Tibial nerve (tissue), 4 donors: ENCODE measurements around the gene CEP170B. TPM values are rescaled to one million over a fixed set of nuclear protein-coding genes. Genes with fewer than 3 reads are reported as not detected.
A peak's percentile ranks its signal among the peaks of the same experiment; 100 is the strongest.

Experiments
- DNase-seq, 2 donors: peaks; one replicate each; pipeline ENCODE4 v3.0.0-alpha.2; 2019; ENCODE audit warnings: low spot score in 2 of 2
- H3K27ac ChIP-seq, 4 donors: fragments of 200-600 bp; sonication (generic) in 3 of 4; one replicate each; pipeline ENCODE4 v1.5.1; 2017 to 2019; ENCODE audit warnings: mild to moderate bottlenecking in 1 of 4
- H3K27me3 ChIP-seq, 2 donors: fragments of 200-600 bp; sonication (generic) in 1 of 2; one replicate each; pipeline versions ENCODE4 v1.5.1 to v1.6.0; 2017 to 2019
- H3K36me3 ChIP-seq, 3 donors: fragments of 200-600 bp; sonication (generic); one replicate each; pipeline ENCODE4 v1.5.1; 2018 to 2019
- H3K4me1 ChIP-seq, 4 donors: fragments of 200-600 bp; sonication (generic) in 3 of 4; one replicate each; pipeline ENCODE4 v1.5.1; 2017 to 2019
- H3K4me3 ChIP-seq, 4 donors: fragments of 200-600 bp; sonication (generic) in 3 of 4; one replicate each; pipeline ENCODE4 v1.5.1; 2017 to 2019; ENCODE audit warnings: mild to moderate bottlenecking in 1 of 4, moderate library complexity in 1 of 4
- H3K9me3 ChIP-seq, 4 donors: fragments of 200-600 bp; sonication (generic) in 3 of 4; one replicate each; pipeline ENCODE4 v1.5.1; 2017 to 2019
- CTCF ChIP-seq, 5 experiments: fragments of 200-600 bp in 3 of 5; fragments of 450-650 bp in 2 of 5; sonication (generic) in 3 of 5; IDR thresholded peaks; one replicate each; pipeline ENCODE4 v1.5.1; 2016 to 2019; ENCODE audit warnings: antibody characterized with exemption in 5 of 5, mild to moderate bottlenecking in 3 of 5, moderate library complexity in 2 of 5
- EP300 ChIP-seq, 2 donors: sonication (generic); formaldehyde crosslinking; IDR thresholded peaks; one replicate each; pipeline ENCODE4 v1.6.1; 2017; ENCODE audit warnings: antibody characterized with exemption in 2 of 2, mild to moderate bottlenecking in 1 of 2
- POLR2A ChIP-seq, 2 donors: fragments of 450-650 bp; IDR thresholded peaks; one replicate each; pipeline ENCODE4 v1.6.1; 2017; ENCODE audit warnings: antibody characterized with exemption in 2 of 2, mild to moderate bottlenecking in 2 of 2, moderate library complexity in 2 of 2
- WGBS, 2 donors: methylation state at CpG; one replicate each; pipeline ENCODE4 v1.1.5; 2018; 5-methylcytosine and 5-hydroxymethylcytosine counted together
- total RNA-seq, 4 donors: library from RNA; depleted of rRNA; stranded (reverse); fragments of >200 nt; gene quantifications; one replicate each; pipeline ENCODE4 v1.1.0, GENCODE V29; 2016

Gene CEP170B
- total RNA-seq, 4 donors from 2014 or later = 10.1 to 36.3 (median 13.0) TPM

DNA sequence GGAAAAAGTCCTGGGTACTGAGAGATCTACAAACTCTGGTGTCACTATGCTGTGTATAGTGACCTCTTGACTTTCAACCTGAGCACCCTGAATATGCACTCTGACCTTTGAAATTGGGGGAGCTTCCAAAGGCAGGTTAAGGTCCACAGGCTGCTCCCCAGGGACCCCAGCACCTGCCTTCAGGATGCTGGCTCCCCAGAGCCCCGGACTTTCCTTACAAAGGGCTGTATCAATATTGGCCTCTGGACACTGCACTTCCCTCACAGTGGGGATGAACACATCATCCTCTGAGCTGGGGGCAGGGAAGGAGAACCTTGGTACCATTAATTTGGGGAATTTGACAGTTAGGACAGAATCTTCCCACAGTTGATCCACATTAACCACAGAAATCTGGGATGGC is 73.9 kb downstream of the CEP170B start:
- Histone ChIP-seq H3K36me3 (peaks cover 0 to 32% (median 0%) of the 10 kb centered on the region in 3 donors), H3K27me3 (no peaks in the 10 kb centered on the region), H3K27ac (no peak overlapping the region), H3K4me3 (no peak overlapping the region), H3K4me1 (peaks cover 0 to 5% (median 0%) of the 10 kb centered on the region in 4 donors), H3K9me3 (no peaks in the 10 kb centered on the region)
- TF ChIP-seq EP300 (IDR thresholded peaks at IDR 0.05) (no peak), POLR2A (IDR thresholded peaks at IDR 0.05) (no peak), CTCF (IDR thresholded peaks at IDR 0.05) (no peak)
- no peak for DNase-seq
- 93 to 100% methylated on average over 1 of the region's 1 CpG for WGBS, 2 donors

DNA sequence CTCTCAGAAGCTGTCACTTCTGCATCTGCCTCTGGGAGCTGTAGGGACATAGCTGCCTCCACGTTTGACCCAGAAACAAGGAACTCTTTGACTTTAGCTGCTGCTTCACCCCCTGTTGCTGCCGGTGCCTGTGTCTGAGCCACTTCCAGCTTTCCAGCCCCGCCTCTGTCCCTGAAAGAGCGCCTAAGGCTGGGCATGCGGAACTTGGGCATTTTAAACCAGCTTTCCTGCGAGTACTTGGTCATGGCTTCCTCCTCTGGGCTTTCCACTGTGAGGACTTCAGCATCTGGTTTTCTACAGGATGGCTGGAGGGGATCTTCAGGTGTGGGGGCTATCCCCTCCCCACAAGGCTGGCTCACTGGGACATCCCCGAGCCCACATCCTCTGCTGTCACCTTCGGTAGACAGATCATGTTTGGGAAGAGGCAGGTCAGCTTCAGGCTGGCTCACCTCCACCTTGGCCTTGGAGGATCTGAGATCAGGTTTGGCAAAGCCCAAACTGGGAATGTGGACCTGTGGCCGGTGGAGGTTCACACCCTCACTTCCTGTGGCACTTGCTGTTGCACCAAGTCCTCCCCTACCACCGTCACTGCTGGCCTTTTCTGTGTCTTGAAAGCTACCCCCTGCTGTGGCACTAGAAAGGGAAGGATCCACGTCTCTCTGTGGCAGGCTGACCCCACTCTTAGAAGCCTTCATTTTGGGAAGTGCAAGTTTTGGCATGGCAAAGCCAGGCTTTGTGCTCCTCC is 74.8 kb downstream of the CEP170B start:
- Histone ChIP-seq H3K9me3 (no peaks in the 10 kb centered on the region), H3K27ac (no peak overlapping the region), H3K27me3 (no peaks in the 10 kb centered on the region), H3K4me1 (no peaks in the 10 kb centered on the region), H3K4me3 (no peak overlapping the region), H3K36me3 (peaks cover 0 to 40% (median 0%) of the 10 kb centered on the region in 3 donors)
- TF ChIP-seq POLR2A (IDR thresholded peaks at IDR 0.05) (no peak), EP300 (IDR thresholded peaks at IDR 0.05) (no peak), CTCF (IDR thresholded peaks at IDR 0.05) (no peak)
- WGBS, 2 donors = 45 to 64% methylated on average over 11 of the region's 11 CpGs
- peak in 1 of 2 donors; percentile 11 for DNase-seq

DNA sequence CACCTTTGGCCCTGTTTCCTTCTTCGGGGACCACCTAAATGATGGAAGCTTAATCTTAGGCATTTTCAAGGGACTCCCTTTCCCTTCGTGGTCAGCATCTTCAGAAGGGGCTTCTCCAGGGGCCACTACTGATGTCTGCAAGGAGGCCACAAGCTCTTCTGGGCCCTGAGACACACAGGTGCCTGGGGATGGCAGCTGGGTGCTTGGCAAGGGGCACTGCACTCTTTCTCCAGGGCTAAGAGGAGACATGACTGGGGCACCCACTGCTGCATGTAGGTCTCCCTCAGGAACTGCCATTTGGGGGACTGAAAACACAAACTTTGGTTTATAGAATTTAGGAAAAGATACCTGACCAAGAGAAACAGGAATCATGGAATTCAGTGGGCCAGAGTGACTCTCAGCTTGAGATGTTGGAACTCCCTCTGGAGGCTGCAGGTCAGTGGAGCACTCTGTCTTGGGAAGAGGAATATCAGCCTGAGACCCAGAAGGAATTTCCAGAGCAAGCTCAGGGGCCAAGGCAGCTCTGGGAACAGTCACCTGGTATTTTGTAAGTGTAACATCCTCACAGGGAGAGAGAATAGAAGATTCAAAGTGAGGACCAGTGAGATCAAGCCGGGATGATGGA is 75.6 kb downstream of the CEP170B start:
- Histone ChIP-seq H3K36me3 (peaks cover 0 to 48% (median 0%) of the 10 kb centered on the region in 3 donors), H3K4me1 (no peaks in the 10 kb centered on the region), H3K4me3 (no peak overlapping the region), H3K9me3 (no peaks in the 10 kb centered on the region), H3K27ac (no peak overlapping the region), H3K27me3 (no peaks in the 10 kb centered on the region)
- no peak for TF ChIP-seq CTCF (IDR thresholded peaks at IDR 0.05)
- TF ChIP-seq POLR2A (IDR thresholded peaks at IDR 0.05) = no peak
- TF ChIP-seq EP300 (IDR thresholded peaks at IDR 0.05) = no peak
- WGBS, 2 donors = 84 to 85% methylated on average over 3 of the region's 3 CpGs
- no peak for DNase-seq

- H3K9me3 ChIP-seq = no peaks in the 10 kb centered on the region
- H3K27ac ChIP-seq = no peak overlapping the region
- peaks cover 0 to 50% (median 0%) of the 10 kb centered on the region in 3 donors for H3K36me3 ChIP-seq
- H3K27me3 ChIP-seq = no peaks in the 10 kb centered on the region
- peak in 1 of 2 donors; percentile 8 for DNase-seq
- H3K4me1 ChIP-seq = no peaks in the 10 kb centered on the region
- TF ChIP-seq POLR2A (IDR thresholded peaks at IDR 0.05) (no peak), EP300 (IDR thresholded peaks at IDR 0.05) (no peak), CTCF (IDR thresholded peaks at IDR 0.05) (no peak)
- no peak overlapping the region for H3K4me3 ChIP-seq
- 93 to 94% methylated on average over 23 of the region's 26 CpGs for WGBS, 2 donors
These were observed 76.7 kb downstream of the CEP170B start for GRCh38 chr14:104941508-104942365.
